Stimulated activated CD8-positive, alpha-beta memory T cell treated with anti-CD3 and anti-CD28 coated beads, Interleukin-4, amount 100 ng/mL, for 48 hours (primary cell): Measurements from ENCODE around the gene SRRM3.
"Not testable (repeated sequence)": the region's sequence is repeated elsewhere in the genome, so short reads cannot be mapped to it uniquely, and the experiment has no call there.

ENCODE experiments used
- DNase-seq: peaks from one replicate; pipeline ENCODE4 v3.0.0-alpha.2; 2020

Gene SRRM3

DNA sequence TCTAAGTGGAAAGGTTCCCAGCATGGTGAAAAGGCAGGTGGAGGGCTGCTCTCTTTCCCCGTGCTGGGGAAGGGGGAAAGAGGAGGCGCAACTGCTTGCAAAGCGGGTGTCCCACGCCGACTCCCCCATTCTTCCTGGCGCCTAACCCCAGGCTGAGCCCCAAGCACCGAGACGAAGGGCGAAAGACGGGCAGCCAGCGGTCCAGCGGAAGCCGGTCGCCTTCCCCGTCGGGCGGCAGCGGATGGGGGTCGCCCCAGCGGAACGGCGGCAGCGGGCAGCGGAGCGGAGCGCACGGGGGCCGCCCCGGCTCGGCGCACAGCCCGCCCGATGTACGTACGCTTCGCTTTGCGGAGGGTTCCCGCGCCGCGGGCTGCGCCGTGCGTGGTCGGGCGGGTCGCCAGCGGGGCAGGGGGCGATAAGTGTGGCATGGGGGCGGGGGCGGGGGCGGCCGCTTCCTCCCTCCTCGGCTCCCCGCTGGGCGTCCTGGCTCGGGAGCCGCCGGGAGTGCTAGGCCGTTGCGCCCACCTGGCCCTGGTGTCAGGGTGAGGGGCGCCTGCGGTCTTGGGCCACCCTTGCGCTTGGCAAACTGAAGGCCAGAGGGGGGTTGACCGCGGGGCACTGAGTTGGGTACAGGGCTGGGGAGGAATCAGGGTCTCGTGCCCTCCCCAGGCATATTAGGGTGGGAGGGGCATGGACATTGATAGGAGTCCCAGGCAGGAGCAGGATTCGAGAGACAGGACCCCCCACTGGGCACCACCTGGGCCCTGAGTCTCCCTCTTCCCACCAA is 65.6 kb downstream of the SRRM3 start:
- DNase-seq = no peak

DNA sequence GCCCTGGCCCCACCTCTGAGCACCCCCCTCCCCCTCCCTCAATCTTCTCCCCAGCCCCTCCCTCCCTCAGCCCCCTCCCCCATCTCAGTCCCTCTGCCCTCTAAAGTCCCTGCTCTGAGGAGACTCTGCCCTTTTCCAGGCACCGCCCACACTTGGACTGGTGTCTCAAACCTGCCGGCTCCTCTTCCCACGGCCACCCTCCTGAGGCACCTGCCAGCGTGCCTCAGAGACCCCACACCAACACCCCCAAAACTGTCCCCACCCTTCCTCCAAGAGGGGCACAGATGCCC is 66.1 kb downstream of the SRRM3 start:
- DNase-seq = no peak

DNA sequence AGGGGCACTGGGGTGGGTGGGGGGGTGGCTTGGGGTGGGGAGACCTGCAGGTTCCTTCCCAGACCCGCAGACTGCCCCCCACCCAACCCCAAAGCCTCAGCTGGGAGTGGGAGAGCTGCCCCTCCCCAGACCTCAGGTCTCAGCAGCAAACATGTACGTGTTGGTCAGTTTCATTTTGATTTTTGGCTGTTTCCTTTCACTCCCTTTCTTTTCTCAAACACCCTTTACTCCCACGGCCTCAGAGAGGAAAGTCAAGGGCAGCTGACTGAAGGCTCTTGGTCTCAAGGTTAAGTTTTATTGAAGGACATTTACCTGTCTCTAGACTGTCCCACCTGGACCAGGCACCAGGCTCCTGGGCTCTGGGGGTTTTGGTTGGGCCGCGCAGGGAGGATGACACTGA is 66.7 kb downstream of the SRRM3 start:
- DNase-seq = no peak

DNA sequence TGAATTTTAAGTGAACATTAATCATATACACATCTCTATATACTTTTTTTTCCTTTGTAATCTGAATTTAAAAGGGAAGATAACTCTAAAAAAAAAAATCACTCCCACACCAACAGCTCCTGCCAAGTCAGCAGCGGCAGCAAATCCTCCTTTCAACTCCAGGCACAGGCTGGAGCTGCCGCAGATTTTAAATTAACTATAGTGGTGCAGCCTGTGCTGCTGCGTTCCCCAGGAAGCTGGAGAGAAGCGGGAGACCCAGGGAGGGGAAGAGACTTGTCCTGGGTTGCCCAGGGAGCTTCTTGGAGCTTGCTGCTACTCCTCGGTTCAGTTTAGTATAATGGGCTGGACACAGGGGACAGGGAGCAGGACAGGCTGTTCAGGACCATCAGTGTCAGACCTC is 68.2 kb downstream of the SRRM3 start:
- no peak for DNase-seq

DNA sequence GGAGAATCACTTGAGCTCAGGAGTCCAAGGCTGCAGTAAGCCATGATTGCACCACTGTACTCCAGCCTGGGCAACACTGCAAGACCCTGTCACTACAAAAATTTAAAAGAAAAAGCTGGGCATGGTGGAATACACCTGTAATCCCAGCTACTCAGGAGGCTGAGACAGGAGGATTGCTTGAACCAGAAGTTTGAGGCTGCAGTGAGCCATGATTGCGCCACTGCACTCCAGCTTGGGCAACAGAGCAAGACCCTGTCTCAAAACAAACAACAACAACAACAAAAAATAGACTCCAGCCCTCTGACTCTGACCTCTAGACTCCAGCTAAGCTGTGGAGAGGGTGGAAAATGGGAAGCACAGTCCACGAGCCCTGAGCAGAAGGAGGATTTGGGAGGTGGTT is 69.7 kb downstream of the SRRM3 start:
- not testable (repeated sequence) for DNase-seq

DNA sequence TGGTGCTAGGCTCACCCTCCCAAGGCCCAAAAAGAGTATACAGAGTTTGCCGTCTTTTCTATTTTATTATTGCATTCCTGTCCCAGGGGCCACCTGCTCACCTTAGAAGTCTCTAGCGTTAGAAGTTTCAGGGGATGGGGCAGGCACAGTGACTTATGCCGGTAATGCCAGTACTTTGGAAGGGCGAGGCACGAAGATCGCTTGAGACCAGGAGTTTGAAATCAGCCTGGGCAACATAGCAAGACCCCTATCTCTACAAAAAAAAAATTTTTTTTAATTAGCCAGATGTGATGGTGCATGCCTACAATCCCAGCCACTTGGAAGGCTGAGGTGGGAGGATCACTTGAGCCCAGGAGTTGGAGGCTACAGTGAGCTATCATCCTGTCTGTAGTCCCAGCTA is 70.4 kb downstream of the SRRM3 start:
- DNase-seq = no peak

DNA sequence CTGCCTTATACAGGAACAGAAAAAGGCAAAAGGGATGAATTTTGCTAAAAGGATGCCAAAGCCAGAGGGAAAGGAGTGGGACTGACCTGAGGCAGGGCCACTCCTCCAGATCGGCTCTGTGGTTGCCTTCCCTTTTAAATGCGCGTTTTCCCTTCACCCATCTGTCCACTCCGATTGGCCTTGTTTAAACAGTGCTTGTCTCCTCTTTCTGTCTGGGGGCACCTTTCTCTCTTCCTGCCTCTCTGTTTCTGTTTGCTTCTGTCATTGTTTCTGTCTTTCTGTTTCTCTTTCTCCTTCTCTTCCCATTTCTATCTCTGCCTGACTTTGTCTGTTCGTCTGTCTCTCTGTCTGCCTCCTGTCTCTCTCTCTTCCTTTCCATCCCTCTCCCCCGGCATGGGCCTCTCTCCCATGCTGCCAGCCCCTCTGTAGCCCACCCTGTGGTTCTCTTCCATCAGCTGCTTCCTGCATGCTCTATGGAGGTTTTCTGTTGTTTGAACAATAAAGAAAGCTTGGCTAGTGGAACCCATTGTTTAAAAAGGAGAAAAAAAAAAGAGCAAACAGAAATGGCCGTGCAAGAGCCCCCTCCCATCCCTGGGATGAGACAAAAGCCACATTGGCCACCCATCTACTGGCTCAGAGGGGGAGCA is 71.3 kb downstream of the SRRM3 start:
- DNase-seq = no peak

DNA sequence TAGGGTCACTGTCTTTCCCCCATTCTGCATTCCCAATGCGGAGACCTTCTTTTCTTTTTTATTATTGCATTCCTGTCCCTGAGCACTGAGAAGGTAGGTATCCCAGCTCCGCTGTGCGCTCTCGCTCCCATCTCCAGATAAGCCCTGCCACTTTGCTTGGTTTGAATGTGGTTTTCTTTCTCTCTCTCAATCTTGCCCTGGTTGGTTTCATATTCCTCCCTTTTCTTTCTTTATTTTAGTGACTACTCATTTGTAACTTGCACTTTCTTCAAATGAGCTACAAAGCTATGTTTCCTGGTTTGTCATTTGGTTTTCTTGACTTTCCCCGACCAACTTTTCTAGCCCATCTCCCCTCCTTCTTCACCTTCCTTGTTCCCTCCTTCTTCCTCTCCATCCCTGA is 71.8 kb downstream of the SRRM3 start:
- no peak for DNase-seq

DNA sequence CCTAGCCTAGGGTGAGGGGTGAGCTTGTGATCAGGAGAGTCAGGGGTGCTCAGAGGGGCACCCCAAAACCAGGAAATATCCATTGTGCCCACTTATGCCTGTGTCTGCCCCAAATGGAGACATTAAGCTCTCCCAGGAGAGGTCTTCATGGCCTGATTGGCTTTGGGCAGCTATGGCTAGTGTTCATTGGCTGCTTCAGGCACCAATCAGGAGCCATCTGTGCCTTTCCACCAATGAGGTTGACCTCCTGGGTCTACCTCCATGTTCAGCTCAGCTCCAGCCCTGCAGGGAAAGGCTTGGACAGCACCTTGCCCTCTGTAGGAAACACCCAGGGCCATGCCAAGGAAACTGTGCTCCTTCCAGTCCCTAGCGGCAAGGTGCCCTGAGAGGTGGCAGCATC is 76.8 kb downstream of the SRRM3 start:
- no peak for DNase-seq

DNA sequence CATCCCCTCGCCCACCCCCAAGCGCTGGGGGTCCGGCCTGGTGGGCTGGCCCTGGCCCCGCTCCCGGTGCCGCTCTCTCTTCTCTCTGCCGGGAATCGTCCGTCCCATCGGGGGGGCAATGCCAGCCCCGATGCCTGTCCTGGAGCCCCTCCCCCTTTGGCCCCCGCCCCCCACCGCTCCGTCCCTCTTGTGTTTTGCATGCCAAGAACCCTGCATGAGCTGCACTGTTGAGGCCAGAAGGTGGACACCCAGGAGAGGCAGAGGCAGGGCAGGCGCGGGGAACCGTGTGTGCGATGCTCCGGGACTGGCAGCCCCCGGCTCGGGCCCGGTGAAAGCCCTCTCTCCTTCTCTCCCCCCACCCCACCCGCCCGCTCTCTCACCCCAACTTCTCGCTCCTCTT is 78.7 kb downstream of the SRRM3 start:
- DNase-seq = no peak

DNA sequence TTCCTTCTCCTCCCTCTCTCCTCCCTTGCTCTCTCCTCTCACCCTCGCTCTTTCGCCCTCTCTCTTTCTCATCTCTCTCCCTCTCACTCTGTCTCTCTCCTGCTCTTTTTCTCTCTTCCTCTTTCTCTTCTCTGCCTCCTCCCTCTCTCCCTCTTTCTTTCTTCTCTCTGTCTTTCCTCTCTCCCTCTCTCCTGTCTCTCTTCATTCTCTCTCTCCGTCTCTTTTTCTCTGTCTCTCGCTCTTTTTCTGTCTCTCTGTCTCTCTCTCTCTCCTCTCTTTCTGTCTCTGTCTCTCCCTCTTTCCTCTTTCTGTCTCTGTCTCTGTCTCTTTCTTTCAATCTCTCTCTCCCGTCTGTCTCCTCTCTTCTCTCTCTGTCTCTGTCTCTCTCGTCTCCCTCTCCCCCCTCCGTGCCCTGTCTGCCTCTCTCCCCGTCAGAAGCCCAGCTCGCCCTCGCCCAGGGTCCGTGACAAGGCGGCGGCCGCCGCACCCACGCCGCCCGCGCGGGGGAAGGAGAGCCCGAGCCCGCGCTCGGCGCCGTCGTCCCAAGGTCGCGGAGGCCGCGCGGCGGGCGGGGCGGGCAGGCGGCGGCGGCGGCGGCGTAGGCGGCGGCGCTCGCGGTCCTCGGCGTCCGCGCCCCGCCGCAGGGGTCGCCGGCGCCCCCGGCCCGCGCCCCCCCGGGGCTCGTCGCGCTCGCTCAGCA is 79.5 kb downstream of the SRRM3 start:
- no peak for DNase-seq

DNA sequence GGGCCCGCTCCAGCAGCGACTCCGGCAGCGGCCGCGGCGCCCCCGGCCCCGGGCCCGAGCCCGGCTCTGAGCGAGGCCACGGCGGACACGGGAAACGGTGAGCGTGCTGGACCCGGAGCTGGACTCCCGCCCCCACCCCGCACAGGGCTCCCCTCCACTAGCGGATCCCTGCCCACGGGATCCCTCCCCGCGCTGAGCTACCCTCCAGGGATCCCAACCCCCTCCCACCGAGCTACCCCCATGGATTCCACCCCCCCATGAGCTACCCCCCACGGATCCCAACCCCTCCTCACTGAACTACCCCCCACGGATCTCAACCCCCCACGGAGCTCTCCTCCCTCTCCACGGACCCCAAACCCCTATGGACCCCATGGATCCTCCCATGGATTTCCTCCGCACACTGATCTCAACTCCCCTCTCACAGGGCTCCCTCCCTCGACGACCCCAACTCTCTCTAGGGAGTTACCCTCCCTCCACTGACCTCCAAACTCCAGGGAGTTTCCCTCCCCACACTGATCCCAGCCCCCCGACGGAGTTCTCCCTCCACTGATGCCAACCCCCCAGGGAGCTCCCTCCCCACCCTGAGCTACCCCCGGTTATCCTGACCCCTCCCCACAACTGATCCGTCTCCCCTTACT is 80.1 kb downstream of the SRRM3 start:
- DNase-seq = no peak

DNA sequence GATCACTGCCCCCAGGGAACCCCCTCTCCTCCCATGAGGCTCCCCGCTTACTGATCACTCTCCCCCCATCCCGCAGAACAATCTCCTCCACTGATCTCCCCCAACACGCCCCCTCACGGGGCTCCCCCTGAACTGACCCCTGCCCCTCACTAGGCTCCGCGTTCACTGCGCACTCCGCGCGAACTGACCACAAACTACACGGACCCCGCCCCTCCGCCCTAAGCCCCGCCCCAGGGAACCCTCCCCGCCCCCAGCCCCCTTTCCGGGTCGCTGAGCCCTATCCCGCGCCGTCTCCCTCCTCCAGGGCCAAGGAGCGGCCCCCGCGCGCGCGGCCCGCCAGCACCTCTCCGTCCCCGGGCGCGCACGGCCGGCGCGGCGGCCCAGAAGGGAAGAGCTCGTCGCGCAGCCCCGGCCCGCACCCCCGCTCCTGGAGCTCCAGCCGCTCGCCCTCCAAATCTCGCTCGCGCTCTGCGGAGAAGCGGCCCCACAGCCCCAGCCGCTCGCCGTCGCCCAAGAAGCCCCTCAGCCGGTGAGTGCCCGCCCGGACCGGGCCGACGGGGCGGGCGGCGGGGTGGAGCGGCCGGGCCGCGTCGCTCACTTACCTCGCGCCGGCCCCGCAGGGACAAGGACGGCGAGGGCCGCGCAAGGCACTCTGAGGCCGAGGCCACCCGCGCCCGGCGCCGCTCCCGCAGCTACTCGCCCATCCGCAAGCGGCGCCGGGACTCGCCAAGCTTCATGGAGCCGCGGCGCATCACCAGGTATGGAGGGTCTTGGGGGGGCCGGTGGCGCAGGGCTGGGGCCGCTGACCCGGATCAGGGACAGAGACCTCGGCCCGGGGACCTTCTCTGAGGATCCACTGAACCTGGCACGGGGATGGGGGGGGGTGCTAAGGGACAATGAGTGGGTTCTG is 80.9 kb downstream of the SRRM3 start:
- peak; percentile 38 for DNase-seq

DNA sequence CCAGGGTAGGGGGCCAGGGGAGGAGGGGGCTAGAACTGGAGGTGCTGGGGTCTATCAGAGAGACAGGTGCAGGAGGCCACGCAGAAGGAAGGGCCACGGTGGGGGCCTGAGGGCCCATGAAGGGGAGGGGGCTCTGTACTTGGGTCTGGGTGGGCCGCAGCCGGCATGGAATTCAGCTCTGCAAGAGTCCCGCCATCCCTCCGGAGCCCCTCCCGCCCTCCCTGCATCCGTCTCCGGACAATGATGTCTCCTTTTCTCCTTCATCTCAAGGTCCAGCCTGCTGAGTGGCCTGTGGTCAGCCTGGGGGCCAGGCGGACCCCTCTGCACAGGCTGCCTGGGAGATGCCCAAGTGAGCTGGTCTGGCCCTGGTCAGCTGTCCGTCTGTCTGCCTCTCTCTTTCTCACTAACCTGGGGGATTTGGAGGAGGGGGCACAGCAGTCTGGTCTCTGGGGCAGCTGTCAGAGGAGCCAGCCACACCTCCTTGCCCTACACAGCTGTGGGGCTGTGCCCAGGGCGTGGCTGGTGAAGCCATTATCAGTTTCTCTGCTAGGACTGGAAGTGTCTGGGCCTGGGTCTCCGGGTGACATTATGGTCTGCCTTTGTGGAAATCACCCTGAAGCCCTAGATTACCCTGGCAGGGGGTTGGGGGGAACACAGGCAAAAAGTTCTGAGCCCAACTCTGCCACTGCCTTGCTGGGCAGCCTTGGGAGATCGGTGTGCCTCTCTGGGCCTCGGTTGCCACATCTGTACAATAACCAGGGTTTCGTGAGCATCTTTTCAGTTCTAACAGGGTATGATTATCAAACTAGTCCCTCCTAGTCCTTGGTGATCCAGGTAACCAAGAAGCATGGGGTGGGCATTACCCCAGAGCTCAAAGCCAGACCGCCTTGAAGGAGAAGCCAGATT is 81.8 kb downstream of the SRRM3 start:
- no peak for DNase-seq

DNA sequence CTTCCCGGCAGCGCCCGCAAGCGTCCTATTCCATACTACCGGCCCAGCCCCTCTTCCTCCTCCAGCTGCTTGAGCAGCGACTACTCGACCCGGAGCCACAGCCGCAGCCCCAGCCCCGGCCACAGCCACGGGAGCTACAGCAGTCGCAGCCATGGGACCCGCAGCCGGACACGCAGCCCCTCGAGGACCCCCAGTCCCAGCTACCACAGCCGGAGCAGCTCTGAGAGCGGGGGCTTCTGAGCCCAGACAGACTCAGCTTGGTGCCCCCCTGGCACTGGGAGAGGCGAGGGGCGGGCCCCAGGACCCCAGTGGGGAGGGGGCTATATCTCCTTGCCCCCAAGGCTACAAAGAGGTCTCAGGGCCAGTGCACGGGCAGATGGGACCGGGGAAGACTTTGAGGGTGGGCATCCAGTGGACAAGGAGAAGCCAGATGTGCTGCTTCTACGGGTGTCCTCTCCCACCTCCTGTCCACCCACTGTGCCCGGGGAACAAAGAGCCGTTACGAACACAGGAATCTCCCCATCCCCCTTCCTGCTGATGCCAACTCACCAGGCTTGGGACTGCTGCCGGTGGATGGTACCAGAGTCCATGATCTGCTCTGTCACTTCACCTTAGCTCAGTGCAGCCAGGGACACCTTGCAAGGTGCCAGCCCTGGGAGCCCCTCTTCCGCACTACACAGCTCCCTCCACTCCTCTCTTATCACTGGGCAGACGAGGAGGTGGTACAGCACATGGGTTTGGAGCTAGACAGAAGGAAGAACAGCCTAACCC is 84.1 kb downstream of the SRRM3 start:
- DNase-seq = no peak

DNA sequence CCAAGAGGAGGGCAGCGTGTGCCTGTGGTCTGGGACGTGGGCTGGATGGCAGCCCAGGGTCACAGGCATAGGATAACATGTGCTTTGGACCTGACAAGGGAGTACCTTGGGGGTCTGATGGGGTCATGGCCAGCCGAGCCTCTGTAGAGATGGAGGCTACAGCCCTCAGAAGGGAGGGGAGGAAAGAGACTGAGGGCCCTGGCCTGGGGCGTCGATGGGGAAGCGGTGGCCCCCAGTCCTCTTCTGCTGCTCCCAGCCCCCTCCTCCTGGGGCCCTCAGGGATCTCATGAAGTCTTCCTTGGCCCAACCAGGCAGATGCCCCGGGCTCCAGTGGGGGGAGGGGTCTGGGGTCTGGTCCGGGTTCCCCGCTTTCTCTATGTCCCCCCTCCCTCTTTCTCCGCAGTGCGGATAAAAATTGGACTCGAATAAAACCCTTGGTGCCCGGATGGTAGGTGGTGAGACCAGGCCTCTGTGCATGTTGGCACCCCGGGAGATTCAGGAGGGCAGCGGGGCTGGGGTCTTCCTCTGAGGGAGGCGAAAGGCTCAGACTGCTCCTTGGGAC is 85.2 kb downstream of the SRRM3 start:
- DNase-seq = no peak

DNA sequence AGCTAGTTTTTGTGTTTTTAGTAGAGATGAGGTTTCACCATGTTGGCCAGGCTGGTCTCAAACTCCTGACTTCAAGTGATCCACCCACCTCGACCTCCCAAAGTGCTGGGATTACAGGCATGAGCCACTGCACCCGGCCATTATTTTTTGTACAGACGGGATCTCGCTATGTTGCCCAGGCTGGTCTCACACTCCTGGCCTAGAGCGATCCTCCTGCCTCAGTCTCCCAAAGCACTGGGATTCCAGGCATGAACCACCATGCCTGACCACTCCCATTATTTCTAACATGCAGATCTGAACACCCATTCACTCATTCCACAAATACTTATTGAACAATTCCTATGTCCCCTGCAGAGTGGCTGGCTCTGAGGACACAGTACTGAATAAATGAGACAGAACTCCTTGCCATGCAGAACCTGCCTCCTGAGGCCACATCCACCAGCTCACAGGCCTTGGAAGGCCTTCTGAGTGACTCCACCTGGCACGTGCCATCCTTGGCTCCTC is 89.2 kb downstream of the SRRM3 start:
- DNase-seq = not testable (repeated sequence)

DNA sequence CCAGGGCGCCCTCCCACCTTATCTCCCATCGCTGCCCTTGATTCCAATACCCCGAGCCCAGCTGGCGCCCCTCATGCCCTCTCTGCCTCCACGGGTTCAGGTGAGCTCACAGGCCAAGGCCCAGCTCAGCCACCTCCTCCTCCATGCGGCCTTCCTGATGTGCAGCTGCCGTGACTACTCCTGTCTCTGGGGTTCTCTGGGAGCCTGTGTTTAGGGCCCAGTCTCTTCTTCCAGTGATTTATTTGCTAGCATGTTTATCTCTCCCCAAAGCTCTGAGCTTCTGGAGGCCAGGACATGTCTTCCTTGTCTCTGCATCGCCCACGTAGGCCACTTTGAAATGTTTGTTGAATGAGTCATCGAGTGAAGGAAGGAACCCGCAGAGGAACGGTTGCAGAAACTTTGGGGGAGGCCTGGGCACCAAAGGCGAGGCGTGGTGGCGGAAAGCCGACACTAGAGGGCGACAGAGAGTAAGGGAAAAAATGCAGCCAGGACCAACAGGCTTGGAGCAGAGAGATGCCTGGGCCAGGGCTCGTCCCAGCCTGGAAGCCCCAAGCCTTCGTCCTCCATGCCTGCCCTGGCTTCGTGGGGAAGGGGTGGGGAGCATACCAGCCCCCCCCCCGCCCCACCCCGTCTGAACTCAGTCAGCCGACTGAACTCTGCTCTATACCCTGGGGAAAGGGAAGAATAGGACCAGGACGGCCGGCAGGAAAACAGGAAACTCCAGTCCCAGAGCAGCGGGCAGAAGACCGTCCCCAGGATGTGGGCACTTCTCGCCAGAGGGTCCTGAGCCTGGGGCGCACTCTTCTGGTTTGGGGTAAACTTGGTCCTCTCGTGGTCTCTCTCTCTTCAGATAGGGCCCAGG is 89.9 kb downstream of the SRRM3 start:
- peak; percentile 97 for DNase-seq

DNA sequence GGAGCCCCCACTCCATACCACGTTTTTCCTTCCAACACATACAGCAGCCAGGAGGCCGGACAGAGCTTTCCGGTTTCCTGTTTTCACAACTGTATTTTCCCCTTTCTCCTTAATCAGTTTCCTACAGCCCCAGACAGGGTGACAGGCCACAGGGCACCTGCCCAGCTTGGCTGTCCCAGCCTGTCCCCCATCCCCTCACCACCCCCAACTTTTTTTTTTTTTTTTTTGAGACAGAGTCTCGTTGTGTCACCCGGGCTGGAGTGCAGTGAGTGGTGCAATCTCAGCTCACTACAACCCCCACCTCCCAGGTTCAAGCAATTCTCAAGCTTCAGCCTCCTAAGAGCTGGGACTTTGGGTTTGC is 90.5 kb downstream of the SRRM3 start:
- DNase-seq = no peak
